SU-DHL-6 (cell line): Measurements from ENCODE around the gene KRT81.

Experiments used
- CTCF ChIP-seq: fragments of 200-600 bp; sonication (generic); IDR thresholded peaks from one replicate; pipeline ENCODE4 v1.5.1; 2017; ENCODE audit warnings: antibody characterized with exemption, mild to moderate bottlenecking, low read length, moderate library complexity; ENCODE audit not compliant: insufficient read depth, poor library complexity, severe bottlenecking
- EZH2phosphoT487 ChIP-seq: fragments of 200-600 bp; sonication (generic), shearing (Covaris generic); conservative IDR thresholded peaks from 2 replicates; pipeline ENCODE4 v1.6.1; 2018; ENCODE audit warnings: mild to moderate bottlenecking, antibody characterized with exemption, low read length, moderate library complexity, mixed read lengths

- TF ChIP-seq CTCF: no peak
- no peak for TF ChIP-seq EZH2phosphoT487
These were observed 30.7 kb upstream of the KRT81 start for GRCh38 chr12:52322069-52322468.
